SHP77 treated with DMSO at 0.1 percent for 48 hours (cell line): ENCODE data around the gene TTYH3.

ENCODE experiments used
- DNase-seq: peaks from one replicate; lab custom pipeline; 2025; lab: John Stamatoyannopoulos, UW

Gene TTYH3

GRCh38 chr7:2708547-2709310 is 76.9 kb downstream of the TTYH3 start:
- DNase-seq = no peak

DNA sequence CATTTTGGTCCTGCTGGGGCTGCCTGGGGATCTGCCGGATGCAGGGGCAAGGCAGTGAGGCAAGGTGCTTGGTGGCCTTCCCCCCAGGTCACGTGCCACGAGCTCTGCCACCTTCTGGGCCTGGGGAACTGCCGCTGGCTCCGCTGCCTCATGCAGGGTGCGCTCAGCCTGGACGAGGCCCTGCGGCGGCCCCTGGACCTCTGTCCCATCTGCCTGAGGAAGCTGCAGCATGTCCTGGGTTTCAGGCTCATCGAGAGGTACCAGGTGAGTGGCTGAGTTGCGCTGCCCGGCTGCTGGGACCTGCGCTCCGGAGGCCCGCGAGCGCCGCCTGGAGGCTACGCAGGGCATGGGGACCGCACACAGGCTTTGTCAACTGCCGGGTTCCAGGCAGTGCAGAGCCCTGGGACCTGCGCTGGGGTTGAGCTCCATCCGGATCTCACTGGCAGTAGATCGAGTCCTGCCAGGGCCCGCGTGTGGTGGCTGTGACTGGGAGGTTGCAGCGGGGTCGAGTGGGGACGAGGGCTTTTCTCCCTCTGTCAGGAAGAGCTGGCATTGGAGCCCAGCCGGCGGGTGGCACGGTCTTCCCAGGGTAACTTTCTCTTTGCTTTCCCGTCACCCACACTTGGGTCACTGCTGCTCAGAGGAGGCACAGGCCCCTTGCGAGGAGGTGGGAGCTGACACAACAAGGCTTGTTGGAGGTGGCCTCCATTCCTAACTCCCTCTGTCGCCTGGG is 77.9 kb downstream of the TTYH3 start:
- peak; percentile 83 for DNase-seq

DNA sequence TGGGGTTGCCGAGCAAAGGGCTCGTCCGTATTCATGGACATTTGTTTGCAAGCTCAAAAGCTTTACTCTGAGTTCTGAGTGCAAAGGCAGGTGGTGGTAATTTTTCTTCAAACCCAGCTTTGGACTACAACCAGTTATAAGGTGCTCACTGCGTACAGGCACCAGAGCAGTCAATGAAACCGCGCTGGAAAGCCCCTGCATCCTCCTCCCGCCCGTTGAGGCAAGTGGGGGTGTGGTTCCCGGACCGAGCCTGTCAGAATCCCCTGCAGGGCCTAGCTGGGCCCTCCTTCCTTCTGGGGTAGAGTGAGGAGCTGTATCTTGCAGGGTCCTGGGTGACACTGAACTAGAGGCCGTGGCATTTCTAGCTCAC is 78.5 kb downstream of the TTYH3 start:
- DNase-seq = no peak

DNA sequence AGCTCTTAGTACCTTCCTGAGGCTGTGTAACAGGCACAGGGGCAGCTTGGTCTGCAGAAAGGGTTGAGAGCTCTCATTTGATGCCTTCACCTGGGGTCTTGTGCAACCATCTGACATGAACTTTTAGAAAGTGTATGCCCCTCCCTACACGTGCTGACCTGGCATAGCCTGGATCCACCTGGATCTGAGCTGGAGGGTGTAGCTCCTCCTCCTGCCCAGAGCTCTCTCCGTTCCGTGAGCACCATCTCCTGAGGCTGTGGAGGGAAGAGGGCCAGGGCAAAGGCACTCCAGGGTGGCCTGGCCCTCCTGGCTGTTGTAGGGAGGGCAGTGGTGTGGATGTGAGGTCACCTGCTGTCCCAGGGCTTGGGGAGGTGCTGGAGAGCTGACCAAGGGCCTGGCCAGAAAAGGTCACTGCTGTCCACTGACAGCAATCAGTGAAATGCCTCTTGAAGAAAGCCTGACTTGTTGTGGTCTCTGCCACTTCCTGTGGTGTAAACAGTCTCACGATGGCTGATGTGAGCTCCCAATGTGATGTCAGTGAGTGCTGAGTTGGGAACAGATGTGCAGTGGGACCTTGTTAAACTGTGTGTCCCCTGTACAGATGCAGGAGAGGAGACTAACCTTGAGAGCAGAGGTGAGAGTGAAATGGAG is 79.2 kb downstream of the TTYH3 start:
- DNase-seq = no peak

DNA sequence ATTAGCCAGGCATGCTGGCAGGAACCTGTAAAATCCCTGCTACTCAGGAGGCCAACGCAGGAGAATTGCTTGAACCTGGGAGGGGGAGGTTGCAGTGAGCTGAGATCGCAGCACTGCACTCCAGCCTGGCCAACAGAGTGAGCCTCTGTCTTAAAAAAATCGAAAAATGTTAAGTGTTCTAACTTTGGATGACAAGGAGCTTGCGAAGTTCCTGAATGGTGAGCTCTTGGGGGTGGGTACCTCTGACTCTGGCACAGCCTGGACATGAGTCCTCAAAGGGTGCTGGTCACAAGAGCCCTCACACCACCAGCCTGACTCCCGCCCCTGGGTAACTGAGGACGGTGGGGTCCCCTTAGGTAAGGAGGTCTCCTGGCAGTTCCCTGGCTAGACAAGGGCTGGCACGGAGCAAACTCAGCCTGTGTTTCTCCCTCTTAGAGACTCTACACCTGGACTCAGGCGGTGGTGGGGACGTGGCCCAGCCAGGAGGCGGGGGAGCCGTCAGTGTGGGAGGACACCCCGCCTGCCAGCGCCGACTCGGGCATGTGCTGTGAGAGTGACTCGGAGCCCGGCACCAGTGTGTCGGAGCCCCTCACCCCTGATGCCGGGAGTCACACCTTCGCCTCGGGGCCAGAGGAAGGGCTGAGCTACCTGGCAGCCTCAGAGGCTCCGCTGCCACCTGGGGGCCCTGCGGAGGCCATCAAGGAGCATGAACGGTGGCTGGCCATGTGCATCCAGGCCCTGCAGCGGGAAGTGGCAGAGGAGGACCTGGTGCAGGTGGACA is 80.3 kb downstream of the TTYH3 start:
- DNase-seq = no peak

GRCh38 chr7:2713370-2713769 is 81.6 kb downstream of the TTYH3 start:
- no peak for DNase-seq

GRCh38 chr7:2713978-2714377 is 82.2 kb downstream of the TTYH3 start:
- DNase-seq = no peak
